ENCODE results near the gene PALM3. TPM values are rescaled to one million over a fixed set of nuclear protein-coding genes. Genes with fewer than 3 reads are reported as not detected.
"Not testable (repeated sequence)": the region's sequence is repeated elsewhere in the genome, so short reads cannot be mapped to it uniquely, and the experiment has no call there.

PALM3 gene
- total RNA-seq, 1 experiment from 2014 or later, result not detected

GRCh38 chr19:14042659-14043608, 18.9 kb downstream of the PALM3 start:
- BruUV-seq (replicated peaks), result not testable (repeated sequence)
- CTCF ChIA-PET, result interaction anchor here (0.6 to 2.6 kb wide), 18 partner anchors 9 to 164 kb away, joined by 3 to 10 read pairs (median 4); partner anchors contain the start of genes MISP3 and PALM3

GRCh38 chr19:14039181-14039580, 22.7 kb downstream of the PALM3 start:
- intact Hi-C loops (cut with micrococcal nuclease), result no loop called here
- H3K9me3 Mint-ChIP-seq (ENCODE audit: unreplicated experiment), result no peaks in the 10 kb centered on the region

More at GRCh38 chr19:14042659-14043608, 18.9 kb downstream of the PALM3 start:
- peak overlapping the region; percentile 77 for H3K27ac Mint-ChIP-seq (ENCODE audit: low read depth, unreplicated experiment)
- H3K4me1 Mint-ChIP-seq (ENCODE audit: insufficient read depth, unreplicated experiment); H3K36me3 Mint-ChIP-seq (ENCODE audit: insufficient read depth, unreplicated experiment); H3K27me3 Mint-ChIP-seq (ENCODE audit: insufficient read depth, unreplicated experiment); H3K9me3 Mint-ChIP-seq (ENCODE audit: unreplicated experiment); H3K4me3 Mint-ChIP-seq (ENCODE audit: unreplicated experiment): not testable (repeated sequence)
- peak; percentile 72 for DNase-seq (ENCODE audit: unreplicated experiment)
- peak; percentile 52 for TF ChIP-seq CTCF (IDR thresholded peaks at IDR 0.05; ENCODE audit: unreplicated experiment)
- intact Hi-C loops (cut with micrococcal nuclease), result loop anchor here (1.0 kb wide), 1 partner anchor 163 kb away; no protein-coding TSS in a partner anchor
- POLR2A ChIA-PET, result interaction anchor here (0.7 kb wide), 1 partner anchor 1389 kb away, joined by 3 read pairs; no protein-coding TSS in a partner anchor

GRCh38 chr19:14035706-14036105, 26.2 kb downstream of the PALM3 start:
- intact Hi-C loops (cut with micrococcal nuclease), result no loop called here
- Mint-ChIP-seq H3K9me3 (ENCODE audit: unreplicated experiment) (no peaks in the 10 kb centered on the region), H3K27ac (ENCODE audit: low read depth, unreplicated experiment) (no peak overlapping the region), H3K4me1 (ENCODE audit: insufficient read depth, unreplicated experiment) (peaks cover 12% of the 10 kb centered on the region), H3K4me3 (ENCODE audit: unreplicated experiment) (no peak overlapping the region), H3K36me3 (ENCODE audit: insufficient read depth, unreplicated experiment) (peaks cover 6% of the 10 kb centered on the region), H3K27me3 (ENCODE audit: insufficient read depth, unreplicated experiment) (no peaks in the 10 kb centered on the region)
- no peak for TF ChIP-seq CTCF (IDR thresholded peaks at IDR 0.05; ENCODE audit: unreplicated experiment)
- CTCF ChIA-PET, result interaction anchor here (0.6 kb wide), 2 partner anchors 53 to 436 kb away, joined by 3 read pairs; no protein-coding TSS in a partner anchor
- no peak for DNase-seq (ENCODE audit: unreplicated experiment)
- no TSS peak for BruUV-seq (replicated peaks)
- POLR2A ChIA-PET, result no interaction called here

More at GRCh38 chr19:14039181-14039580, 22.7 kb downstream of the PALM3 start:
- no TSS peak for BruUV-seq (replicated peaks)
- no peak for DNase-seq (ENCODE audit: unreplicated experiment)
- ChIA-PET POLR2A (no interaction called here), CTCF (interaction anchor here (0.6 to 0.7 kb wide), 2 partner anchors 20 to 132 kb away, joined by 3 to 5 read pairs; no protein-coding TSS in a partner anchor)
- Mint-ChIP-seq H3K4me1 (ENCODE audit: insufficient read depth, unreplicated experiment) (no peaks in the 10 kb centered on the region), H3K4me3 (ENCODE audit: unreplicated experiment) (no peak overlapping the region), H3K27me3 (ENCODE audit: insufficient read depth, unreplicated experiment) (no peaks in the 10 kb centered on the region), H3K36me3 (ENCODE audit: insufficient read depth, unreplicated experiment) (peaks cover 6% of the 10 kb centered on the region), H3K27ac (ENCODE audit: low read depth, unreplicated experiment) (no peak overlapping the region)
- TF ChIP-seq CTCF (IDR thresholded peaks at IDR 0.05; ENCODE audit: unreplicated experiment), result no peak

- BruUV-seq (replicated peaks); H3K9me3 Mint-ChIP-seq (ENCODE audit: unreplicated experiment); H3K36me3 Mint-ChIP-seq (ENCODE audit: insufficient read depth, unreplicated experiment); H3K4me3 Mint-ChIP-seq (ENCODE audit: unreplicated experiment); H3K27ac Mint-ChIP-seq (ENCODE audit: low read depth, unreplicated experiment); intact Hi-C loops (cut with micrococcal nuclease); DNase-seq (ENCODE audit: unreplicated experiment); H3K27me3 Mint-ChIP-seq (ENCODE audit: insufficient read depth, unreplicated experiment): not testable (repeated sequence)
- H3K4me1 Mint-ChIP-seq (ENCODE audit: insufficient read depth, unreplicated experiment), result peaks cover 12% of the 10 kb centered on the region
- ChIA-PET POLR2A (interaction anchor here (0.6 kb wide), 1 partner anchor 85 kb away, joined by 3 read pairs; no protein-coding TSS in a partner anchor), CTCF (interaction anchor here (0.6 to 0.9 kb wide), 2 partner anchors 18 to 437 kb away, joined by 3 to 4 read pairs; no protein-coding TSS in a partner anchor)
Measured at GRCh38 chr19:14035159-14035558, 26.7 kb downstream of the PALM3 start.
